H1 (cell line): ENCODE results near the gene FOXS1. TPM values are rescaled to one million over a fixed set of nuclear protein-coding genes. Genes with fewer than 3 reads are reported as not detected.

Experiments used
- ATF2 ChIP-seq: IDR thresholded peaks from 2 replicates; pipeline ENCODE4 v1.6.1; 2012; ENCODE audit warnings: low read length, inconsistent platforms
- BCL11A ChIP-seq, 2 experiments: IDR thresholded peaks; one replicate each; pipeline ENCODE4 v1.6.1; 2011; ENCODE audit warnings: low read depth in 2 of 2, low read length in 2 of 2, mild to moderate bottlenecking in 2 of 2
- CBX5 ChIP-seq: fragments of 300-800, 300-1000 bp; sonication (generic); IDR thresholded peaks from 2 replicates; pipeline ENCODE4 v1.7.1; 2016; ENCODE audit warnings: antibody characterized with exemption, low read length, low read depth
- CBX8 ChIP-seq: fragments of 300-800, 300-1000 bp; sonication (generic); IDR thresholded peaks from 2 replicates; pipeline ENCODE4 v1.7.1; 2016; ENCODE audit warnings: low read depth, low read length, borderline replicate concordance
- CHD1 ChIP-seq: IDR thresholded peaks from 2 replicates; pipeline ENCODE4 v1.6.1; 2012; ENCODE audit warnings: low read depth, low read length, improper control_type of control experiment
- CTCF ChIP-seq, 3 experiments: IDR thresholded peaks; 1 replicate in 2 of 3; 2 replicates in 1 of 3; pipeline versions ENCODE4 v1.5.1 to v1.6.1; 2011; ENCODE audit warnings: low read length in 3 of 3, mild to moderate bottlenecking in 3 of 3, inconsistent platforms in 2 of 3, low read depth in 1 of 3, moderate library complexity in 1 of 3; ENCODE audit not compliant: insufficient read depth in 1 of 3; ENCODE audit errors: control extremely low read depth in 1 of 3
- EZH2 ChIP-seq: fragments of 200-600 bp; sonication (generic); IDR thresholded peaks from 2 replicates; pipeline ENCODE4 v1.7.1; 2012; ENCODE audit warnings: low read depth, mild to moderate bottlenecking, moderate library complexity, low read length, inconsistent platforms; ENCODE audit not compliant: severe bottlenecking
- HDAC6 ChIP-seq: IDR thresholded peaks from one replicate; pipeline ENCODE4 v1.7.1; 2012; ENCODE audit warnings: low read depth, mild to moderate bottlenecking, inconsistent platforms, low read length, moderate library complexity
- MAX ChIP-seq: IDR thresholded peaks from 2 replicates; pipeline ENCODE4 v1.6.1; 2012; ENCODE audit warnings: inconsistent platforms
- POLR2AphosphoS5 ChIP-seq: IDR thresholded peaks from 2 replicates; pipeline ENCODE4 v1.6.1; 2011; ENCODE audit warnings: low read depth, low read length
- POU5F1 ChIP-seq: IDR thresholded peaks from 2 replicates; pipeline ENCODE4 v1.6.1; 2011; ENCODE audit warnings: low read depth, mild to moderate bottlenecking, low read length, moderate library complexity
- RAD21 ChIP-seq, 2 experiments: IDR thresholded peaks in 1 of 2; conservative IDR thresholded peaks in 1 of 2; 2 replicates each; pipeline ENCODE4 v1.6.1; 2011; ENCODE audit warnings: low read depth in 2 of 2, low read length in 2 of 2, improper control_type of control experiment in 1 of 2, inconsistent platforms in 1 of 2, mild to moderate bottlenecking in 1 of 2, moderate library complexity in 1 of 2
- RBBP5 ChIP-seq: IDR thresholded peaks from 2 replicates; pipeline ENCODE4 v1.7.1; 2012; ENCODE audit warnings: low read depth, mild to moderate bottlenecking, inconsistent platforms, low read length, moderate library complexity, borderline replicate concordance
- RFX5 ChIP-seq: IDR thresholded peaks from 2 replicates; pipeline ENCODE4 v1.6.1; 2011; ENCODE audit warnings: low read depth, low read length, improper control_type of control experiment, borderline replicate concordance
- SAP30 ChIP-seq: fragments of 300-600 bp; sonication (generic); IDR thresholded peaks from 2 replicates; pipeline ENCODE4 v1.7.1; 2012; ENCODE audit warnings: low read length, moderate library complexity, mild to moderate bottlenecking, inconsistent platforms; ENCODE audit not compliant: insufficient read depth, insufficient replicate concordance
- TAF7 ChIP-seq: optimal IDR thresholded peaks from 2 replicates; pipeline ENCODE3; 2011; ENCODE audit warnings: low read depth, mild to moderate bottlenecking, inconsistent platforms, low read length, moderate library complexity, borderline replicate concordance
- TEAD4 ChIP-seq: IDR thresholded peaks from 2 replicates; pipeline ENCODE4 v1.6.1; 2012; ENCODE audit warnings: low read depth, low read length, inconsistent platforms, mixed read lengths
- polyA plus RNA-seq, 7 experiments: library from polyadenylated mRNA; depleted of rRNA in 3 of 7; stranded (reverse) in 5 of 7; unstranded in 2 of 7; fragments of >200 nt in 5 of 7; fragments of 200-250 nt in 2 of 7; gene quantifications; 1 replicate in 5 of 7; 2 replicates in 1 of 7; 4 replicates in 1 of 7; pipeline versions ENCODE4 v1.2.1 to v1.2.3, GENCODE V29; 2011 to 2013; ENCODE audit warnings: missing spikeins in 2 of 7, mixed read lengths in 2 of 7
- total RNA-seq: library from RNA; stranded (reverse); fragmentation: NEBNext Ultra II Directional; extraction: Animal tissue kit (Norgen Biotek cat#: 25700); gene quantifications from 2 replicates; pipeline ENCODE4 v1.2.1, GENCODE V29; 2021

The FOXS1 gene
- total and polyA plus RNA-seq, 2 of the 8 experiments (the other 6 are each of a cell fraction or from before 2014, with no cell fraction given): 0.45 TPM; not detected in 1

- peak; percentile 37 for TF ChIP-seq EZH2
- TF ChIP-seq CTCF (IDR thresholded peaks at IDR 0.05; ENCODE audit: control extremely low read depth in 1 of 3, insufficient read depth in 1 of 3, low read depth in 1 of 3, low read length in 3 of 3): no peak
- no peak for TF ChIP-seq MAX
- TF ChIP-seq ATF2: no peak
- no peak for TF ChIP-seq RFX5
- TF ChIP-seq HDAC6: no peak
- TF ChIP-seq TAF7: no peak
- no peak for TF ChIP-seq POLR2AphosphoS5
- no peak for TF ChIP-seq CBX5
- no peak for TF ChIP-seq BCL11A (IDR thresholded peaks at IDR 0.05; ENCODE audit: low read depth in 2 of 2, low read length in 2 of 2)
- no peak for TF ChIP-seq CHD1
- TF ChIP-seq RBBP5: peak; percentile 86
- TF ChIP-seq TEAD4: no peak
- no peak for TF ChIP-seq POU5F1
- 0 out of 4 replicates have a peak, but pooled peaks of 1 of the 2 experiments have one; percentile 4 for TF ChIP-seq RAD21 (IDR thresholded peaks at IDR 0.05 in 1 of 2, conservative IDR thresholded peaks at IDR 0.05 in 1 of 2; ENCODE audit: low read depth in 2 of 2, low read length in 2 of 2)
- no peak for TF ChIP-seq SAP30
- no peak for TF ChIP-seq CBX8
Observed at GRCh38 chr20:31861385-31862156, 16.2 kb upstream of the FOXS1 start (continued).
